IPS DF 6.9 (cell line): ENCODE results near the gene TTC21B.

Source experiments
- DNase-seq: peaks from one replicate; pipeline ENCODE4 v3.0.0-alpha.2; 2013; ENCODE audit warnings: low read depth, low spot score
- H3K27ac ChIP-seq: one replicate; pipeline ENCODE4 v1.5.1; 2013; ENCODE audit warnings: low read length, control low read depth
- H3K27me3 ChIP-seq: 2 replicates; pipeline ENCODE4 v1.6.1; 2013; ENCODE audit warnings: mild to moderate bottlenecking, low read length; ENCODE audit not compliant: control insufficient read depth, insufficient read depth
- H3K36me3 ChIP-seq: 2 replicates; pipeline ENCODE4 v1.6.1; 2013; ENCODE audit warnings: low read length; ENCODE audit not compliant: control insufficient read depth, insufficient read depth
- H3K4me1 ChIP-seq: 2 replicates; pipeline ENCODE4 v1.6.1; 2013; ENCODE audit warnings: low read length; ENCODE audit not compliant: control insufficient read depth, insufficient read depth
- H3K4me3 ChIP-seq: 2 replicates; pipeline ENCODE4 v1.5.1; 2013; ENCODE audit warnings: mild to moderate bottlenecking, low read length
- H3K9me3 ChIP-seq: 2 replicates; pipeline ENCODE4 v1.6.1; 2013; ENCODE audit warnings: low read length, inconsistent platforms; ENCODE audit not compliant: control insufficient read depth, insufficient read depth
- WGBS: extraction: QIAGEN DNeasy Blood & Tissue Kit; methylation state at CpG from one replicate; pipeline ENCODE4 v1.1.7; 2013; ENCODE audit warnings: mixed read lengths, missing lambda C conversion rate; ENCODE audit not compliant: insufficient read length, insufficient coverage; 5-methylcytosine and 5-hydroxymethylcytosine counted together

The TTC21B gene

DNA sequence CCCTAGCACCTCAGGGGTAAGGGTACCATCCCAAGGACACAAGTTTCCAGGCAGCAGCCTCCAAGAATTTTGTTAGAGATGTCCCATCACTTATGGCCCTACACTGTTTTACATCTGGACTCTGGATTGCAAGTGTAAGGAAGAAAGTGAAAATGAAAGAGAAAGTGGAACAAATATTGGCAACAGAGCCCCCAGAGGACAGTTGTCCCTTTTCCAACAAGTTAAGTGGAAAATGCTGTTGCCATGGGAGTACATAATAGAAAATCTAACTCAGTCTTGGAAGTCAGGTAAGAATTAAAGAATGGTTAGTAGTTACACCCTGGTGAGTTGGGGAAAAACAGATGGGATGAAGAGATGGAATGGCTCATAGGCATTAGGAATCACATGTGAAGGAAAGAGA lies 50.6 kb downstream of the TTC21B start:
- Histone ChIP-seq H3K4me3 (no peak overlapping the region), H3K9me3 (no peaks in the 10 kb centered on the region), H3K36me3 (peaks cover 3% of the 10 kb centered on the region; the same call in 1 of the 2 replicates), H3K4me1 (no peaks in the 10 kb centered on the region), H3K27ac (no peak overlapping the region), H3K27me3 (no peaks in the 10 kb centered on the region)
- DNase-seq, result no peak

DNA sequence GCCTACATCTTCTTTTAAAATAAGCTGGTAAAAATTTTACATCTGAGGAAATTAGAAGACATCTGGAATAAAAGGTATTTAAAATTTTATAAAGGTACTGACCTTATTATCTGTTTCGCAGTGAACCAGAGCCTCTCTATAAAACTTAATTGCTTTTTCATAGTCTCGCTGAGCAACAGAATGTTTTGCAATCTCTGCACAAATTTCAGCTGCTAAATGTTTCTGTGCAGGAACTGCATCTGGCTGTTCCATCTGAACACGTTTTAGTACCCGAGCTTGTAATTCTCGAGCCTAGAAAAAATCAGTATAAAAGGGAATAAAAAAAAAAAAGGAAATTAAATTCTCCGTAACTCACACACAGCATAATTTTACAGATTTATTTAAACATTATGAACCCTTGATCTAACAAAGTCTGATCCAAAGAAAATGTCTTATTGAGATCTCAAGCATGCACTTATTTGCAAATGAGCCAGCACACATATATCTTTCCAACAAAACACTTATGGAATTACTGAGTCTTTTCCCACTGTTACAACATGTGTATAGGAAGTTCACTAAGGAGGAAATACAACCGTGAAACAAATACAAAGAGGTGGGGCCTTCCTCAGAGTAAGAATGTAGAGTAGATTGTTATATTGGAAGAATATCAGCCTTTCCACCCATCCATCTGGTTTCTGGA lies 51.8 kb downstream of the TTC21B start:
- DNase-seq, result no peak
- H3K4me1 ChIP-seq, result no peaks in the 10 kb centered on the region
- no peaks in the 10 kb centered on the region for H3K27me3 ChIP-seq
- no peaks in the 10 kb centered on the region for H3K9me3 ChIP-seq
- no CpG with 5 or more reads among the region's 7 CpGs for WGBS
- no peak overlapping the region for H3K4me3 ChIP-seq
- no peak overlapping the region for H3K27ac ChIP-seq
- H3K36me3 ChIP-seq, result peaks cover 7% of the 10 kb centered on the region; the same call in 1 of the 2 replicates

DNA sequence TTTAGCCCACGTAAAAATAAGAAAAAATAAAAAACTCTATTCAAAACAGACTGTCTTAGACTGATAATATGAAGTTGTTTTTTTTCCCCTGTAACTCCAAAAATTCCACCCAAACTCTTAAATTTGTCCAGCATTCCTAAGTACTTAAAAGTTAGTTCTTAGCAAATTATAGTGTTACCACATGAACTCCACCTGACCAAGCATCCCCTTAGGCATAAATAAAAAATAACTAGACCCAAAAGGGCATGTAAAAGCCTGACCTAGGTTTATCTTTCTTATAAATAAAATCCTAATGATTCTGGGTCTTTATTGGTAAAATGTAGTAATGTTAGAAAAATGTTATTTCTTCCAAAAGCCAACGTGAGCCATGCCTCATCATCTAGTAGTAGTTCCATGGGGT lies 54.3 kb downstream of the TTC21B start:
- WGBS, result no CpG with 5 or more reads among the region's 2 CpGs
- Histone ChIP-seq H3K27me3 (no peaks in the 10 kb centered on the region), H3K36me3 (peaks cover 7% of the 10 kb centered on the region; the same call in 1 of the 2 replicates), H3K4me3 (no peak overlapping the region), H3K27ac (no peak overlapping the region), H3K9me3 (no peaks in the 10 kb centered on the region), H3K4me1 (no peaks in the 10 kb centered on the region)
- DNase-seq, result no peak

DNA sequence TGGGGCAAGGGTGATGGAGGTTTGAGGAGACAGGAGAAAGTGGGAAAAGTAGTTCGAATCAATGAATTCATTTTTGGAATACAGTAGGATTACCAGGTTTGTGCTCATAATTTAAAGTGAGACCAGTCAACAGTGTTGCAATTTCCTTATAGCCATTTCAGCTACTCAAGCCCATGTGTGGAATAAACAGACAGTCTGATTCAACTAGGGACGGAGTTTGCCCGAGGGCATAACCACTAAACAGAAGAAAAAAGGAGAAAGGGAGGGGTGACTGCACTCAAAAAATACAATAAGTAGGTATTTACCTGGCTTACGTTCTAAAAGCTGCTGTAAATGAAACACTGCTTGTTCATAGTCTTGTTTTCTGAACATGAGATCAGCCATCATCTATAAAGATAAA lies 55.2 kb downstream of the TTC21B start:
- H3K27me3 ChIP-seq, result no peaks in the 10 kb centered on the region
- H3K9me3 ChIP-seq, result no peaks in the 10 kb centered on the region
- no peak overlapping the region for H3K4me3 ChIP-seq
- no peak for DNase-seq
- no peak overlapping the region for H3K27ac ChIP-seq
- H3K4me1 ChIP-seq, result no peaks in the 10 kb centered on the region
- peaks cover 7% of the 10 kb centered on the region; the same call in 1 of the 2 replicates for H3K36me3 ChIP-seq
- WGBS, result 100% methylated on average over 1 of the region's 4 CpGs

DNA sequence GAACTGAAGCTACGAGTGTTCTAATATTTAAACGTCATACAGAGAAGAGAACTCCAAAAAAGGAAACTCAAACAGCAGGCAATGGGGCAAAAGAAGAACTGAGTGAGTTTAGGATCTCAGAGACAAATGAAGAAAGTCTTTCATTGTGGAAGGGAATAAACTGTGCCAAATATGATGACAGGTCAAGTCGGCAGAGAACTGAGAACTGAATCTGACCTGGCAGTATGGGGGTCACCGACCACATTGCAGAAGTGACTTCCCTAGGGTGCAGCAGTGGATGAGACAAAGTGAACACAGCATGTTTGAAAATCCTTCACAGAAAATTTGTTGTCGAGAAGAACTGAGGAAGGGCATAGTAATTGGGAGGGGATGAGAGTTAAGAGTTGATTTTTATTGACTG lies 55.9 kb downstream of the TTC21B start:
- Histone ChIP-seq H3K27ac (no peak overlapping the region), H3K27me3 (no peaks in the 10 kb centered on the region), H3K4me3 (no peak overlapping the region), H3K9me3 (no peaks in the 10 kb centered on the region), H3K36me3 (peaks cover 7% of the 10 kb centered on the region; the same call in 1 of the 2 replicates), H3K4me1 (no peaks in the 10 kb centered on the region)
- DNase-seq, result no peak
- 100% methylated on average over 1 of the region's 5 CpGs for WGBS

DNA sequence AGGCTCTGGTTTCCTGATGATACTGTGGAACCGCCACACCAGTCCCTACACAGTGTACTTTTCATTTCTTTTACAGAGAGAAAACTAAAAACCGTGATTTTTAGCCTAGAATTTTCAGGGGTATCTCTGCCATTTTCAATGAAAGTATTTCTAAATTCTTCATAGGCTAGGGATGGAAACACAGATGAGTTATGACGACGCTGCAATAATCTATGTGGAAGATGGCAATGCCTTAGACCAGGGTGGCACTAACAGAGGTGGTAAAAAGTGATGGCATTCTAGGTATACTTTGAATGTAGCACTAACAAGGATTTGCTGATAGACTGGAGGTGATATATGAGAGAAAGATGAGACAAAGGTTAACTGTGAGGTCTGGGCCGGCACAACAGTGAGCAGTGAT lies 56.5 kb downstream of the TTC21B start:
- no peaks in the 10 kb centered on the region for H3K4me1 ChIP-seq
- DNase-seq, result no peak
- H3K27me3 ChIP-seq, result no peaks in the 10 kb centered on the region
- no peak overlapping the region for H3K4me3 ChIP-seq
- H3K27ac ChIP-seq, result no peak overlapping the region
- WGBS, result no CpG with 5 or more reads among the region's 5 CpGs
- H3K36me3 ChIP-seq, result peaks cover 7% of the 10 kb centered on the region; the same call in 1 of the 2 replicates
- H3K9me3 ChIP-seq, result no peaks in the 10 kb centered on the region

DNA sequence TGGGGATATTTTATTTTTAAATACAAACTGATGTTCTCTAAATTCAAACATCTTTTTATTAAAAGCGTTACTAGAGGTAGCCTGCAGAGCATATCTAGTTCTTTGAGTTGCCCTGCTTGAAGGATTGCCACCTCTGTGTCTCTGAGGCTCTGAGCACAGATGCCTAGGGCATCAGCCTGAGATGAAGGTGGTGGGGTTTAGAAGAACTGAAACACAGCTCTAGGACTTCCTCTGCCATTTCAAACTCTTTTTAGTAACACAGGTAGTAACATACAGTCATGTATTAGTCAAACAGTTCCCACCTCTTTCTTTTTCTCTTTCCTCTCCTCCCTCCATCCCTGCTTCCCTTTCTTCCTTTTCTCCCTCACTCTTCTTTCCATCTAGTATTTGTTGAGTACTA lies 57.6 kb downstream of the TTC21B start:
- no CpG with 5 or more reads among the region's 1 CpG for WGBS
- DNase-seq, result no peak
- H3K36me3 ChIP-seq, result peaks cover 7% of the 10 kb centered on the region; the same call in 1 of the 2 replicates
- H3K4me1 ChIP-seq, result no peaks in the 10 kb centered on the region
- no peak overlapping the region for H3K4me3 ChIP-seq
- no peak overlapping the region for H3K27ac ChIP-seq
- H3K9me3 ChIP-seq, result no peaks in the 10 kb centered on the region
- H3K27me3 ChIP-seq, result no peaks in the 10 kb centered on the region

DNA sequence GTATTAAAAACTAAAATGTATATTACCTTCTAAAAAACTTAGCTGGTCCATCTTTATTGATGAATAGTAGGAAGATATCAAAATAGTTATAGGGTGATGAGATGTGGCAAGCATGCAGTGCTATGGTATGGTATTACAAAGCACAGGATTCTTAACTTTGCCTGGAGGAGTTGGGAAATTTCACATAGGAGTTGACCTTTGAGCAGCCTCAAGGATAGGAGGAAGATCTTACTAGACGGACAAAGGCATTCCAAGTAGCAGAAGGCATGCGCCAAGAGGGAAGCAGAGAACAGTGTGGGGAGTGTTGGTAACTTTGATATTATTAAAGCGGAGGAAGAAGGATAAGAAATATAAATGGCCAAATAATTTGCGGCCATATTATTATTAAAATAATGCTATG lies 60.0 kb downstream of the TTC21B start:
- no peak for DNase-seq
- no CpG with 5 or more reads among the region's 4 CpGs for WGBS
- no peaks in the 10 kb centered on the region for H3K4me1 ChIP-seq
- peaks cover 7% of the 10 kb centered on the region; the same call in 1 of the 2 replicates for H3K36me3 ChIP-seq
- H3K27ac ChIP-seq, result no peak overlapping the region
- no peak overlapping the region for H3K4me3 ChIP-seq
- no peaks in the 10 kb centered on the region for H3K9me3 ChIP-seq
- H3K27me3 ChIP-seq, result no peaks in the 10 kb centered on the region

DNA sequence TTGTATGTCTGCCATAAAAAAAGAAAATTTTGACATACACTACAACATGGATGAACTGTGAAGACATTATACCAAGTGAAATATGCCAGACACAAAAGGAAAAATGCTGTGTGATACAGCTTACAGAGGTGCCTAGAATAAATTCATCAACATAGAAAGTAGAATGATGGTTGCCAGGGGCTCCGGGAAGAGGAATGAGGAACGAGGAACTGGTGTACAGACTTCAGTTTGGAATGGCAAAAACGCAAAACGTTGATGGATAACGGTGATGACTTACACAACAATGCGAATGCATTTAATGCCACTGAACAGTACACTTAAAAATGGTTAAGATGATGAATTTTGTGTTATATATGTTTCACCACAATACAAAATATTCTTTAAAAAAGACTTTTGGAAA lies 61.0 kb downstream of the TTC21B start:
- no peak for DNase-seq
- no peak overlapping the region for H3K27ac ChIP-seq
- H3K36me3 ChIP-seq, result no peaks in the 10 kb centered on the region; the same call in 1 of the 2 replicates
- H3K27me3 ChIP-seq, result no peaks in the 10 kb centered on the region
- WGBS, result no CpG with 5 or more reads among the region's 6 CpGs
- H3K4me3 ChIP-seq, result no peak overlapping the region
- no peaks in the 10 kb centered on the region for H3K9me3 ChIP-seq
- H3K4me1 ChIP-seq, result no peaks in the 10 kb centered on the region

DNA sequence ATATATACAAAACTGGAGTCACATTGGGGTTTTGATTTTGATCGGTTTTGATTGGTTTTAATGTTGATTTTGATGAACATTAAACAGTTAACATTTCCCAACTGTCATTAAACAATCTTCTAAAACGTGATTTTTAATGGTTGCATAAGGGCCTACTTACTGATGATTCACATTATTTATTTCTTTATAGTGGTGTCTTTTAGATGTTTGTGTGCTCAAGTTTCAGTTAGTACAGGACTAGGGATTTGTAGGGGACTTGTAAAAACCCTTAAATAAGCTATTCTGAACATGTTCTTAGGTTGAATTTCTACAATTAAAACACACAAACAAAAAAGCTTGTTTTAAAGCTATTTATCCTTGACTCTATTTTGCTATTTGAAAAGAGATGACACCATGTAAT lies 61.6 kb downstream of the TTC21B start:
- WGBS, result 100% methylated on average over 1 of the region's 2 CpGs
- no peak for DNase-seq
- Histone ChIP-seq H3K36me3 (peaks cover 1% of the 10 kb centered on the region; the same call in 1 of the 2 replicates), H3K9me3 (no peaks in the 10 kb centered on the region), H3K27ac (no peak overlapping the region), H3K4me3 (no peak overlapping the region), H3K27me3 (no peaks in the 10 kb centered on the region), H3K4me1 (no peaks in the 10 kb centered on the region)

DNA sequence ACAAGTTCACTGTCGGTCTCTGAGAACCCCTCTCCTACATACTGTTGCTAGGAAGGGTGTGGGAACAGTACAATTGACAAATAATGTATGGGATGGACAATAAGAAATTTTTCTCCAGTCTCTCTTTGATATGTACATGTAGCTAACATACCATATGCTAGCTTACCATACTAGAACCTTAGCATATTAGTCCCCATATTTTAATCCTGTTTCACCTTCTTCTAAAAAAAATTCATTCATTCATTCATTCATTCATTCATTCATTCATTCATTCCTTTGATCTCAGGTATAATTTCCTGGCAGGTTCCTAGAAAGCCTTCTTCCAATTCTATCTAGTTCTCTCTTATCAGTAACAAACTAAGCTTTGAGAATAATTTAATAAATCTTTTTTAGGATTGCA lies 62.2 kb downstream of the TTC21B start:
- WGBS, result no CpG with 5 or more reads among the region's 1 CpG
- no peaks in the 10 kb centered on the region for H3K9me3 ChIP-seq
- no peak overlapping the region for H3K27ac ChIP-seq
- no peak for DNase-seq
- no peaks in the 10 kb centered on the region for H3K27me3 ChIP-seq
- H3K4me1 ChIP-seq, result no peaks in the 10 kb centered on the region
- H3K4me3 ChIP-seq, result no peak overlapping the region
- H3K36me3 ChIP-seq, result peaks cover 4% of the 10 kb centered on the region; the same call in 1 of the 2 replicates
